Measurements from ENCODE around the gene HHAT.
"Not testable (repeated sequence)": the region's sequence is repeated elsewhere in the genome, so short reads cannot be mapped to it uniquely, and the experiment has no call there.

HHAT gene

DNA sequence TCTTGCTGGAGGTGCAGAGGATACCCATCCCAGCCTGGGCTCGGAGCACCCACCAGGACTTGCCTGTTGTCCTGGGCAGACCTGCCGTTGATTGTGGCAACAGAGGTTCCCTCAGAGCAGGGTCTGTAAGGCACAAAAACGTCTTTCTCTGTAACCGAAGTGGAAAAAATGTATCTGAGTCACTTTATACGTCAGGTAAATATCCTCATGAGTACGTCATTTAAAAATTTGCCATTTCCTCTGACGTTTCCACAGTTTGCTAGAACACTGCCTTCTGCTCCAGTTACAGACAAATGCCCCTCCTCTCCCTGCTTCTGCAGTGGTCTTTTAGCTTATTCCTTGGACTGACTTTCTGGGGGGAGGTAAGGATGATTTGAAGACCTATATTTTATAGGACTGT, 326.8 kb downstream of the HHAT start:
- DNase-seq: peak; percentile 53

GRCh38 chr1:210657806-210658205, 329.1 kb downstream of the HHAT start:
- no peak for DNase-seq

- DNase-seq: not testable (repeated sequence)
Observed at GRCh38 chr1:210661520-210661919, 332.8 kb downstream of the HHAT start.

- no peak for DNase-seq
Observed at GRCh38 chr1:210662291-210663050, 333.8 kb downstream of the HHAT start.

DNA sequence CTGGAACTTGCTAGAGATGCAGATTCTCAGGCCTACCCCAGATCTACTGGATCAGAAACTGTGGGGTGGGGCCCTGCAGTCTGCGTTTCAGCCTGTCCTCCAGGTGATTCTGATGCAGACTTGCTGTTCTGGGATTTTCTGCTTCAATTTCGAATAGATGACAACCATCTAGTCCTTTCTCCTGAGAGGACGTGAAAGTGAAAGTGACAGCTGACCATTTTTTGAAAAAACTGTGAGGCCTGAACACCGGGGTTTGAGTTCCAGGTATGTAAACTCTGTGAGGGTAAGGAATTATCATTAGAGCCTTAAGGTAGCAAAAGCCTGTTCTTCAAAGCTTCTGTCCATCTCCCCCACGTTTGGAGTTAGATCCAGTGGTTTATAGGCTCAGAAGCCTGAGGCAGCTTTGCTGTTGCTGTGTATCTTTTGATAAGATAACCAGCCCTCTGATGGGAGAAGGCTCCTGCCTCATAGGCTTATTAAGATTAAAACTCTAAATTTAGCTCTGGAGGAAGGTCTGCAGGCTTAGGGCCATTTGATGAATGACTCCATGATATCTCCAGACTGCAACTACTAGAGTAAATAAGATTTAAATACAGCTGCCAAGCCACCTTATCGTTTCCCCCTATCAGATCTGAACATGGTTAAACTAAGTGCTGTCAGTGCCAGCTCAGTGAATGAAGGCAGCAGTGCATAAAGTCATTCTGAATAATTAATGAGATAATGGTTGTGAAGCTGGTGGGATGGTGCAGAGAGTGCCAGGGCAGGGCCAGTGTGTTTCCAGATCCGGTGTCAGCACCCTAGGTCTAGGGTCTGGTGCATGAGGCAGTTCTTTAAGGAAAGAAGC, 335.2 kb downstream of the HHAT start:
- DNase-seq: no peak

DNA sequence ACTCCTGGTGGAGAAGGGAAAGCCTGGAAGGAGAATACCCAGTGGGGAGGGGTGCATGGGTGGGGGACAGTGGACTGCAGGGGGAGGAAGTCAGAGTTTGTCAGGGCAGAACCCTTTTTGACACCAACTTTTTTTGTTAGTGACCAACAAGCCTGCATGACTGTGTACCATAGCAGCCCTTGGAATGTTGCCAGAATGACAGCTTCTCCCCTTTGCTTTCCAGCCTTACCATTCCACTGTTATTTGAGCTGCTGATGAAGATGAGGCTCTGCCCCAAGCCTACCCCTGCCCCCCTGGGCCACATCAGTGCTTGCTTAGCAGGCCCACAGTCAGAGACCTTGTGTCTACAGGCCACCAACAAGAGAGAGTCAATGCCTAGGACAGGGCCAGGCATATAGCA, 341.2 kb downstream of the HHAT start:
- DNase-seq: no peak

GRCh38 chr1:210674151-210674550, 345.4 kb downstream of the HHAT start:
- no peak for DNase-seq

GRCh38 chr1:210676539-210676938, 347.8 kb downstream of the HHAT start:
- DNase-seq: no peak

GRCh38 chr1:210677533-210677932, 348.8 kb downstream of the HHAT start:
- no peak for DNase-seq

DNA sequence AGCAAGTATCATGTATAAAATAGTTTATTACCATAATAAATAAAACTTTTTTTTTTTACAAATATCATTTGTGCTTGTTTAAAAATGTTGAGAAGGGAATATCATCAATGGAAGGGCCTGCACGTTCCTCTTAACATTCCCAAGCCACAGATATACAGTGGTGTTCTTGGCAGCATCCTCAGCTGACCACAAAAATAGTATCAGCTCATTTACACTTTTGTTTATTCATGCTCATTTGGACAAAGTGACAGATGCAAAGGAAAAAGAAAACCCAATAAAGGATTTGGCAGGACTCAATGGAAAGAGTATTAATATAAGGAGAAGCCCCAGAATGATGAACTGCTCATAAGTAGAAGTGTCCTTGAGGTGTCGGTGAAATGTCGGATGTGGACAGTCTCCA, 349.6 kb downstream of the HHAT start:
- DNase-seq: no peak

DNA sequence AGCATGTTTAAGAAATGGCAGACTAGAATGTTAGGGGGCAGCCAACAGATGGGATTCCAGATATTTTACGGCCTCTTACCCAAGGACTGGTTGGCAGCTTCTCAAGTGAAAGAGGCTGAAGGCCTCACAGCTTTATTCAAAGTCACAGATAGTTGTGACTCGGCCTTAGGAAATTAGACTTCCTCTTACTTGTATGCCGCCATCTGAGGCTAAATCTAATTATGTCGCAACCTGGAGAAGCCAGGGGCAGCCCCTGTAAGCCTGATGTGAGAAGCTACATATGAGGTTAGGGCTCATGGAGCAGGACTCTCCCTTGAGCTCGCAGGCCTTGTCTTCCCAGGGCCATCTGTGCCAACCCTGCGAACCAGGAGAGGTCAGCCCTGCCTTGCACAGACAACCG, 352.5 kb downstream of the HHAT start:
- DNase-seq: peak; percentile 61

DNA sequence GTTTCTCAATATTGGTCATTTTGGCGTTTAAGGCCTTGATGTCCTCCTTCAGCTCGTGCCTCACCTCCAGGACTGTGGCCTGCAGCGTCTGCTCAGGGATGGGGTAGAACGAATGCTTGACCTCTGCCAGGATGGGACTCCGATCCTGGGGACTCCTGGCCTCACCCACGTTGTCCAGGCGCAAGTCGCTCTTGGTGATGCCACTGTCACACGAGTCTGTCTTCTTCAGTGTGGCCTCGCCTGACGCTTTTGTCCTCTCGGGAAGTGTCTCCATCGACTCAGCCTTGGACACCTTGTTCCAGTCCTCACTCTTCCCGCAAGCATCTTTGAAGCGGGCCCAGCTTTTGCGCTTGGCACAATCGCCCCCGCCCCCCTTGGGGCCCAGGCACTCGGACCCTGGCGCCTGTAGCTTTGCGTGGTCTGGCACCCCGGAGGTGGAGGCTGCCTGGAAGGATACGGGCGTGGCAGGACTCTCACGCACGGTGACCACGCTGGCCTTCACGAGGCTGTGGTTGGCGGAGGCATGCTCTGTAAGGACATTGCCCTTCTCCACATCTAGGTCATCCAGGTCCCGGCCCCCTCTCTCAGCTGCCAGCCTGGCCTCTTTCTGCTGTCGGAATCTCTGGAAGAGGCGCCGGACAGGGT, 354.8 kb downstream of the HHAT start:
- no peak for DNase-seq

DNA sequence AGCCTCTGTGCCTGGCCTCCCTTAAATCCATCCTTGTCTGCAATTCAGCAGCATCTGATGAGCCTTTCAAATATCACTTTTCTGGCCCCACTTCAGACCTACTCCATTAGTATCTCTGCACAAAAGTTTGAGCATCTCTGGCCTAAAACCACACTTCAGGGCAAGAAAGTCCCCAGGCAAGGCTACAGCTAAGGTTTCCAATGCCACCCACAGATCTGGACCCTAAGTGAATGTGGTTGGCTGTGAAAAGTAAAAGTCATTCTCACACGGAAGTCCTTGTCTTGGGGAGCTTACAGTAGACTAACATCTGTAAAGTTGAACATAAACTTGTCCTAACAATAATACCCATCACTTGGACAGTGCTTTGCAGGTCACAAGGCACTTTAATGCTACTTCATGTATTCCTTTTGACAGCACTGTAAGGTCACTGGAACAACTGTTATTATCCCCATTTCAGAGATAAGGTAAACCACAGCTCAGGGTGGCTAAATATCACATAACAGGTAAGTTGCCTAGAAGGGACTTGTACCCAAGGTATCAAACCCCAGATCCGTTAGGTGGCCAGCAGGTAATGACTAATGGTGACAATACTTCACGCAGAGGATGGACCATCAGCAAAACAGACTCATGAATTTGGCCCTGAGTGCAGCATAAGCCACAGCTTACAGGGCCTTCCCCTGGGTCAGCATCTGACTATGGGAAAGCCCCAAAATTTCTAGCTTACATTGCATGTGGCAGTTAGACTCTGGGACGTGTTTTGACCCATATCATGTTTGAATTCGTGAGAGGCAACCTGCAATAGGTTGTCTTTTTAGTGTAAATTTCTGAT, 356.0 kb downstream of the HHAT start:
- no peak for DNase-seq

- no peak for DNase-seq
Observed at GRCh38 chr1:210685295-210685650, 356.6 kb downstream of the HHAT start.

- DNase-seq: no peak
Observed at GRCh38 chr1:210686841-210687240, 358.1 kb downstream of the HHAT start.

DNA sequence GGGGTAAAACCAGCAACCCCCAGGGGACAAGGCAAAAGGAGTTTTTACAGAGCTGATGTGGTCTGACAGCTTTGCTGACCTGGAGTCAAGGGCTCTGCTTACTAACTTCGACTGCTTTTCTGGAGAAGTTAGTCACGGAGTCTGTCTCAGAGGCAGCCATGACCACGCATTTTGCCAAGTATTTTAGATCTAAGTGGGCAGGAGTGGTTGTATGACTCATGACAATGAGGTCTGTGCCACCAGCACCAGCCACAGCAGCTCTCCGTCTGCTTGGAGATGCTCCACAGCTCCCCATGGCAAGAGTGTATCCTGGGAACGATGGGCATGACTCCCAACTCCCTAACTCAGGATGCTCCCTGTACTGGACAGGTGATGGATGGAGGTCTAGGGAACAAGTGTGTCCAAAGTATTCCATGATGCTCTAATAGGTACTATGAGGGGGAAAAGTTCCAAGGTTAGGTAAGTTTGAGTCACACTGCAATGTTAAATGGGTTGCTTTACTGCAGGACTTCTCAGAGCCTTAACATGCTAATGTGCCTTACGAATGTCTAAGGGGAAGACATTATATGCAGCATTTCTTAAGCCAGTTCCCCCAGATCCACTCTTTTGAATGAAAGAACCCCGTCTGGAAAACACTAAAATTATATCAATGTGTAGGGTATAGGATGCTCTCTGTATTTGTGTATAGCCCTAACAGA, 359.0 kb downstream of the HHAT start:
- DNase-seq: peak; percentile 21

DNA sequence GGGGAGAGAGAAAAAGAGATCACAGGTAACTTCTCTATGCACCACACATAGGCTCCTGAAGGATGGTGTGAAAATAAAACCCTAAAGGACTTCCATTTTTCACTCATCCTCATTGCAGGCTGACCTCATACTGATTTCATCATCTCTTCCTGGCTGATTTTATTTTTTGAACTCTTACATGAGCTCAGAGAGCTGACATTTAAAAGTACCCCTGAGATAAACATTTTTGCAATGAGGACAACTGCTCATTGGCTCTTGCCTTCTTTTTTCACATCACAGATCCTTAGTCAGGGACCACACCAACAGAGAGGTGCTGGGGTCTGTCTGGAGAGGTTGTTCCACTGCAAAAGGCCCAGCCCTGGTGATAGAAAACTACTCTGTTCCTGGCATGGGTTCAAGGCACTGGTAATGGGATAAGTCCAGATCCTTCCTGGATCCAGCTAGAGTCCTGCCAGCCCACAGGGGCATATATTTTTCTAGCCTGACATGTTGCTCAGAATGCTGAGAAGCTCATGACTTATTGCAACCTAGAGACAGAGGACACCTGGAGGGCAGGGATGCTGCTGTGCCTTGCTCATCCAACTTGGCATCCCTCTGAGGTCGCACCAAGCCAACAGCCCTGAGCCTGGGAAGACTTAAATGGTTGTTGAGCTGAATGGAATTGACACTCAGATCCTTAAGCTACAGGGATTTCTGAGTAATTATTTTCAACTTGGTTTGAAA, 360.0 kb downstream of the HHAT start:
- peak; percentile 53 for DNase-seq

DNA sequence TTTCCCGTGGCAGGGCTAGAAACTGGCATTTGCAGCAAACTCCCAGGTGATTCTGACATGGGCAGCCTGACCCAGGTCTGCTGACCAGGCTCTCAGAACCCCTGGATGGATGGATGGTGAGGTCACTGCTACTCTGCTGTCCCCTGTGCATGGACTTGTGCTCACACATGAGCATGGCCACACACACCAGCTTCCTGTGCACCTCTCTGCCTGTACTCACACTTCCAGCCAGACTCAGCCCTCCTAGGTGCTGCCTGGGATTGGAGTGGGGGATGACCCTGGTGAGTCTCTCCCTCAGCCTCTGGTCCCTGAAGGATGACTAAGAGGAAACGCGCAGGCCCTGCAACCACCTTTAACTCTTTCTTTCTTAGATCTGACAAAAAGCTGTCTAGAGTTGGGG, 361.1 kb downstream of the HHAT start:
- peak; percentile 18 for DNase-seq

- DNase-seq: no peak
Observed at GRCh38 chr1:210690236-210690635, 361.5 kb downstream of the HHAT start.

- DNase-seq: no peak
Observed at GRCh38 chr1:210691039-210691610, 362.4 kb downstream of the HHAT start.

DNA sequence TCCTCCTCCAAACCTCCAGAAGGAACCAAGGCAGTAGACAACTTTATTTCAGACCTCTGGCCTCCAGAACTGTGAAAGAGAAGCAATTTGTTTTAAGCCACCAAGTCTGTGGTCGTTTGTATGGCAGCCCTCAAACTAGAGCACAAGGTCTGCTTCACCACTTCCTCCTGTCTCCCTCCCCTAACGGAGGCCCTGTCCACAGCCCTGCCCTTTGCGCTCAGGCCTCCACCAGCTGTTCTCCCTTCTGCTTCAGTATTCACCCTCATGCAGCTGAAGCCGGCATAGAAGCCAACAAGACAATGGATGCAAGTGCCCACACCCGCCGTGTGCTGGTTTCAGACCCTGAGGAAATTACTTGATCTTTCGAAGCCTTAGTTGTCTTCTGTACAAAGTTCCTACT, 364.1 kb downstream of the HHAT start:
- DNase-seq: no peak

Data from fibroblast of upper back skin (primary cell).